ENCODE data around the gene AP1S3.
"Not testable (repeated sequence)": the region's sequence is repeated elsewhere in the genome, so short reads cannot be mapped to it uniquely, and the experiment has no call there.

DNA sequence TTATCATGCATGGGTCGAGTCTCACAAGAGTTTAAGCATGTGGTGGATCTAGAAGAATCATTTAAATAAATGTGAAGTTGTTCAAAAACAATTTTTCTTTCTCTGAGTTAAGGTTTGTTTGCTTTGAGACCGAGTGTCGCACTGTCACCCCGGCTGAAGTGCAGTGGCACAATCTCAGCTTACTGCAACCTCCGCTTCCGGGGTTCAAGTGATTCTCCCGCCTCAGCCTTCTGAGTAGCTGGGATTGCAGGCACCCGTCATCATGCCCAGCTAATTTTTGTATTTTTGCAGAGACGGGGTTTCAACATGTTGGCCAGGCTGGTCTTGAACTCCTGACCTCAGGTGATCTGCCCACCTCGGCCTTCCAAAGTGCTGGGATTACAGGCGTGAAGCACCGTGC, 34.3 kb upstream of the AP1S3 start:
- not testable (repeated sequence) for TF ChIP-seq FOXA1, SUZ12 (IDR thresholded peaks at IDR 0.05)

All from HEK293T (cell line).